ENCODE results near the gene EFL1.

EFL1 gene

GRCh38 chr15:82137261-82137660 lies 125.3 kb downstream of the EFL1 start:
- no peaks in the 10 kb centered on the region for H3K9me3 Mint-ChIP-seq
- H3K4me3 Mint-ChIP-seq: no peak overlapping the region
- no peak overlapping the region for H3K27ac Mint-ChIP-seq
- H3K36me3 Mint-ChIP-seq (ENCODE audit: low read depth): peaks cover 72% of the 10 kb centered on the region
- peaks cover 13% of the 10 kb centered on the region for H3K4me1 Mint-ChIP-seq (ENCODE audit: low read depth)
- no peak for DNase-seq
- H3K27me3 Mint-ChIP-seq: no peaks in the 10 kb centered on the region

GRCh38 chr15:82136120-82136519 lies 126.4 kb downstream of the EFL1 start:
- no peak overlapping the region for H3K27ac Mint-ChIP-seq
- peaks cover 74% of the 10 kb centered on the region for H3K36me3 Mint-ChIP-seq (ENCODE audit: low read depth)

GRCh38 chr15:82135638-82136037 lies 126.9 kb downstream of the EFL1 start:
- H3K27me3 Mint-ChIP-seq: no peaks in the 10 kb centered on the region
- H3K4me1 Mint-ChIP-seq (ENCODE audit: low read depth): peaks cover 10% of the 10 kb centered on the region
- H3K27ac Mint-ChIP-seq: no peak overlapping the region
- H3K9me3 Mint-ChIP-seq: no peaks in the 10 kb centered on the region
- DNase-seq: no peak
- no peak overlapping the region for H3K4me3 Mint-ChIP-seq
- peaks cover 77% of the 10 kb centered on the region for H3K36me3 Mint-ChIP-seq (ENCODE audit: low read depth)

More at GRCh38 chr15:82136120-82136519, 126.4 kb downstream of the EFL1 start:
- Mint-ChIP-seq H3K27me3 (no peaks in the 10 kb centered on the region), H3K9me3 (no peaks in the 10 kb centered on the region), H3K4me3 (no peak overlapping the region), H3K4me1 (ENCODE audit: low read depth) (peaks cover 13% of the 10 kb centered on the region)
- DNase-seq: no peak

- no peaks in the 10 kb centered on the region for H3K4me1 Mint-ChIP-seq (ENCODE audit: low read depth)
These were observed 128.1 kb downstream of the EFL1 start for GRCh38 chr15:82134461-82134860.

GRCh38 chr15:82133251-82133650 lies 129.3 kb downstream of the EFL1 start:
- Mint-ChIP-seq H3K4me1 (ENCODE audit: low read depth) (peaks cover 5% of the 10 kb centered on the region), H3K27ac (no peak overlapping the region), H3K36me3 (ENCODE audit: low read depth) (peaks cover 90% of the 10 kb centered on the region), H3K9me3 (no peaks in the 10 kb centered on the region), H3K4me3 (no peak overlapping the region), H3K27me3 (no peaks in the 10 kb centered on the region)
- DNase-seq: no peak

More at GRCh38 chr15:82134461-82134860, 128.1 kb downstream of the EFL1 start:
- no peak for DNase-seq
- Mint-ChIP-seq H3K36me3 (ENCODE audit: low read depth) (peaks cover 86% of the 10 kb centered on the region), H3K9me3 (no peaks in the 10 kb centered on the region), H3K27me3 (no peaks in the 10 kb centered on the region), H3K27ac (no peak overlapping the region), H3K4me3 (no peak overlapping the region)

GRCh38 chr15:82132742-82133141 lies 129.8 kb downstream of the EFL1 start:
- Mint-ChIP-seq H3K4me1 (ENCODE audit: low read depth) (peaks cover 5% of the 10 kb centered on the region), H3K4me3 (no peak overlapping the region), H3K36me3 (ENCODE audit: low read depth) (peaks cover 88% of the 10 kb centered on the region), H3K9me3 (no peaks in the 10 kb centered on the region), H3K27ac (no peak overlapping the region), H3K27me3 (no peaks in the 10 kb centered on the region)
- no peak for DNase-seq

- Mint-ChIP-seq H3K4me3 (no peak overlapping the region), H3K4me1 (ENCODE audit: low read depth) (peaks cover 5% of the 10 kb centered on the region), H3K9me3 (no peaks in the 10 kb centered on the region), H3K36me3 (ENCODE audit: low read depth) (peaks cover 84% of the 10 kb centered on the region), H3K27ac (no peak overlapping the region), H3K27me3 (no peaks in the 10 kb centered on the region)
- no peak for DNase-seq
These were observed 130.4 kb downstream of the EFL1 start for GRCh38 chr15:82132096-82132495.

- H3K27me3 Mint-ChIP-seq: no peaks in the 10 kb centered on the region
- DNase-seq: no peak
- H3K4me1 Mint-ChIP-seq (ENCODE audit: low read depth): peaks cover 5% of the 10 kb centered on the region
- H3K36me3 Mint-ChIP-seq (ENCODE audit: low read depth): peaks cover 74% of the 10 kb centered on the region
- no peaks in the 10 kb centered on the region for H3K9me3 Mint-ChIP-seq
- H3K27ac Mint-ChIP-seq: no peak overlapping the region
- no peak overlapping the region for H3K4me3 Mint-ChIP-seq
These were observed 132.3 kb downstream of the EFL1 start for GRCh38 chr15:82130248-82130647.

GRCh38 chr15:82129761-82130160 lies 132.8 kb downstream of the EFL1 start:
- DNase-seq: no peak
- peaks cover 76% of the 10 kb centered on the region for H3K36me3 Mint-ChIP-seq (ENCODE audit: low read depth)
- H3K27ac Mint-ChIP-seq: no peak overlapping the region
- no peak overlapping the region for H3K4me3 Mint-ChIP-seq
- H3K9me3 Mint-ChIP-seq: no peaks in the 10 kb centered on the region
- H3K27me3 Mint-ChIP-seq: no peaks in the 10 kb centered on the region
- peaks cover 5% of the 10 kb centered on the region for H3K4me1 Mint-ChIP-seq (ENCODE audit: low read depth)

- no peak overlapping the region for H3K4me3 Mint-ChIP-seq
- no peaks in the 10 kb centered on the region for H3K27me3 Mint-ChIP-seq
- H3K36me3 Mint-ChIP-seq (ENCODE audit: low read depth): peaks cover 71% of the 10 kb centered on the region
- H3K27ac Mint-ChIP-seq: no peak overlapping the region
- H3K4me1 Mint-ChIP-seq (ENCODE audit: low read depth): peaks cover 5% of the 10 kb centered on the region
- no peak for DNase-seq
- no peaks in the 10 kb centered on the region for H3K9me3 Mint-ChIP-seq
These were observed 133.3 kb downstream of the EFL1 start for GRCh38 chr15:82129149-82129692.

GRCh38 chr15:82128401-82129148 lies 134.0 kb downstream of the EFL1 start:
- Mint-ChIP-seq H3K27ac (no peak overlapping the region), H3K4me3 (no peak overlapping the region), H3K27me3 (no peaks in the 10 kb centered on the region), H3K9me3 (no peaks in the 10 kb centered on the region), H3K36me3 (ENCODE audit: low read depth) (peaks cover 64% of the 10 kb centered on the region), H3K4me1 (ENCODE audit: low read depth) (peaks cover 5% of the 10 kb centered on the region)
- no peak for DNase-seq

GRCh38 chr15:82127581-82127980 lies 135.0 kb downstream of the EFL1 start:
- Mint-ChIP-seq H3K4me1 (ENCODE audit: low read depth) (peaks cover 5% of the 10 kb centered on the region), H3K36me3 (ENCODE audit: low read depth) (peaks cover 64% of the 10 kb centered on the region), H3K4me3 (no peak overlapping the region), H3K27me3 (no peaks in the 10 kb centered on the region), H3K27ac (no peak overlapping the region), H3K9me3 (no peaks in the 10 kb centered on the region)
- DNase-seq: no peak

GRCh38 chr15:82126346-82126745 lies 136.2 kb downstream of the EFL1 start:
- peaks cover 56% of the 10 kb centered on the region for H3K36me3 Mint-ChIP-seq (ENCODE audit: low read depth)
- DNase-seq: no peak
- no peaks in the 10 kb centered on the region for H3K27me3 Mint-ChIP-seq
- no peak overlapping the region for H3K4me3 Mint-ChIP-seq
- no peaks in the 10 kb centered on the region for H3K9me3 Mint-ChIP-seq
- peaks cover 5% of the 10 kb centered on the region for H3K4me1 Mint-ChIP-seq (ENCODE audit: low read depth)
- H3K27ac Mint-ChIP-seq: no peak overlapping the region

GRCh38 chr15:82124331-82125263 lies 137.9 kb downstream of the EFL1 start:
- Mint-ChIP-seq H3K4me3 (no peak overlapping the region), H3K27ac (no peak overlapping the region), H3K27me3 (no peaks in the 10 kb centered on the region), H3K9me3 (no peaks in the 10 kb centered on the region), H3K4me1 (ENCODE audit: low read depth) (peaks cover 5% of the 10 kb centered on the region), H3K36me3 (ENCODE audit: low read depth) (peaks cover 46% of the 10 kb centered on the region)
- no peak for DNase-seq

All from activated T-cell treated with anti-CD3 and anti-CD28 coated beads, Interleukin-2, amount 50 U/mL, for 24 hours (primary cell).